ENCODE measurements around the gene ADK.
"Not testable (repeated sequence)": the region's sequence is repeated elsewhere in the genome, so short reads cannot be mapped to it uniquely, and the experiment has no call there.

The ADK gene

GRCh38 chr10:74556072-74556705 lies 405.2 kb downstream of the ADK start:
- CTCF ChIA-PET, result no interaction called here
- DNase-seq (ENCODE audit: low read depth, low spot score), result no peak
- no peak overlapping the region for H3K4me3 ChIP-seq (ENCODE audit: low read depth, low read length)
- POLR2A ChIA-PET, result no interaction called here
- TF ChIP-seq CTCF (IDR thresholded peaks at IDR 0.05; ENCODE audit: insufficient read depth, low read length, missing control alignments), result no peak

DNA sequence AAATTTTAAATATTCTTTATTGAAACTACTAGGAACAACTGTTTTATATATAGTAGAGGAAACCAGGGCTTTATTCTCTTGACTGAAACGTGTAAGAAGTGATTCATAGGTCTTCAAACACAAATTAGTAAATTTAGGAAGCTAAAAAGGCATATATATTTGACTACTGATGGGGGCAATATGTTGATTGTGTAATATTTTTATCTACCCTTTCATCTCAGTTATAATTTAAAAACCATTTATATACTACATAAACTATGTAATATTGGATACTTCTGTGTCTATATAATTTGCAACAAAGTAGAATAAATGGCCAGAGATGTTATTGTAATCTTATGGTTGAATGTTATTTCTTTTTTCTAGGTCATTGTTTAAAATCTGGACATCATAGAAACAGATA lies 406.1 kb downstream of the ADK start:
- CTCF ChIA-PET, result interaction anchor here (1.0 kb wide), 1 partner anchor 80 kb away, joined by 3 read pairs; no protein-coding TSS in a partner anchor
- no peak overlapping the region for H3K4me3 ChIP-seq (ENCODE audit: low read depth, low read length)
- no peak for DNase-seq (ENCODE audit: low read depth, low spot score)
- POLR2A ChIA-PET, result no interaction called here
- no peak for TF ChIP-seq CTCF (IDR thresholded peaks at IDR 0.05; ENCODE audit: insufficient read depth, low read length, missing control alignments)

DNA sequence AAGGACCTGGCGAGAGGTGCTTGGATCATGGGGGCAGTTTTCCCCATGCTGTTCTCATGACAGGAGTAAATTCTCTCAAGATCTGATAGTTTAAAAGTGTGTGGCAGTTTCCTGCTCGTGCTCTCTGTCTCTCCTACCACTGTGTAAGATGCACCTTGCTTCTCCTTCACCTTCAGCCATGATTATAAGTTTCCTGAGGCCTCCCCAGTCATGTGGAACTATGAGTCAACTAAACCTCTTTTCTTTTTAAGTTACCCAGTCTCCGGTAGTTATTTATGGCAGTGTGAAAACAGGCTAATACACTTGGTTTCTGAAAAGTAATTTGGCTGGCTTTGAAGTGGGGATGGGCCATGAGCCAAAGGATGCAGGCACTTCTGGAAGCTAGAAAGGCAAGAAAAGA lies 407.4 kb downstream of the ADK start:
- CTCF ChIA-PET, result interaction anchor here (1.4 kb wide), 1 partner anchor 21 kb away, joined by 4 read pairs; no protein-coding TSS in a partner anchor
- no peak overlapping the region for H3K4me3 ChIP-seq (ENCODE audit: low read depth, low read length)
- POLR2A ChIA-PET, result no interaction called here
- no peak for TF ChIP-seq CTCF (IDR thresholded peaks at IDR 0.05; ENCODE audit: insufficient read depth, low read length, missing control alignments)
- no peak for DNase-seq (ENCODE audit: low read depth, low spot score)

GRCh38 chr10:74558897-74559296 lies 407.9 kb downstream of the ADK start:
- no peak for DNase-seq (ENCODE audit: low read depth, low spot score)
- ChIA-PET POLR2A (no interaction called here), CTCF (interaction anchor here (1.4 kb wide), 1 partner anchor 21 kb away, joined by 4 read pairs; no protein-coding TSS in a partner anchor)
- no peak for TF ChIP-seq CTCF (IDR thresholded peaks at IDR 0.05; ENCODE audit: insufficient read depth, low read length, missing control alignments)
- no peak overlapping the region for H3K4me3 ChIP-seq (ENCODE audit: low read depth, low read length)

DNA sequence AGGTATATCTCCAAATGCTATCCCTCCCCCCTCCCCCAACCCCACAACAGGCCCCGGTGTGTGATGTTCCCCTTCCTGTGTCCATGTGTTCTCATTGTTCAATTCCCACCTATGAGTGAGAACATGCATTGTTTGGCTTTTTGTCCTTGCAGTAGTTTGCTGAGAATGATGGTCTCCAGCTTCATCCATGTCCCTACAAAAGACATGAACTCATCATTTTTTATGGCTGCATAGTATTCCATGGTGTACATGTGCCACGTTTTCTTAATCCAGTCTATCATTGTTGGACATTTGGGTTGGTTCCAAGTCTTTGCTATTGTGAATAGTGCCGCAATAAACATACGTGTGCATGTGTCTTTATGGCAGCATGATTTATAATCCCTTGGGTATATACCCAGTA lies 417.9 kb downstream of the ADK start:
- POLR2A ChIA-PET; CTCF ChIA-PET; H3K4me3 ChIP-seq (ENCODE audit: low read depth, low read length); DNase-seq (ENCODE audit: low read depth, low spot score): not testable (repeated sequence)

GRCh38 chr10:74573497-74573896 lies 422.5 kb downstream of the ADK start:
- CTCF ChIA-PET; POLR2A ChIA-PET; DNase-seq (ENCODE audit: low read depth, low spot score); H3K4me3 ChIP-seq (ENCODE audit: low read depth, low read length): not testable (repeated sequence)

DNA sequence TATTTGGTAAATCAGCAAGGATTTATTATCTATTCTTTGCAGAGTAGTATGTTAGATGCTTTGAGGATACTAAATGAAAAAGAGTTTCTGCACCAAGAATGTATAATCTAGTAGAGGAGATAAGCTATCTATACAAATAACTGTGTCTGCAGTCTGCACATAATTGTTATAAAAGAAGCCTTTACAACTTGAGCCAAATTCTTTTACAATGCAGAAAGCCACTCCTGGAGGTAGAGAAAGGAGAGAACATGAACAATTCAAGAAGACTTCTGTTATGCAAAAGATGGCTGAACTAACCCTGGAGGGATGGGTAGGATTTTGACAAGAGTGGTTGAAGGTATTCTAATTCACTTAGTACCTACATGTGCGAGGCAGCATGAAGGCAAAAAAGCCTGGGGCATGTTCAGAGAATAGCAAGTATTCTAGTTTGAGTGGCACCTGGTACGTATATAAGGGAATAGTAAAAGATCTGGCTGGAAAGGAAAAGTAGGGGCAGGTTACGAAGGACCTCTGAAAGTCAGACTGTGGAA lies 424.2 kb downstream of the ADK start:
- H3K4me3 ChIP-seq (ENCODE audit: low read depth, low read length), result no peak overlapping the region
- ChIA-PET POLR2A (no interaction called here), CTCF (no interaction called here)
- no peak for DNase-seq (ENCODE audit: low read depth, low spot score)
- no peak for TF ChIP-seq CTCF (IDR thresholded peaks at IDR 0.05; ENCODE audit: insufficient read depth, low read length, missing control alignments)
